ENCODE results near the gene TRAIP. TPM values are rescaled to one million over a fixed set of nuclear protein-coding genes. Genes with fewer than 3 reads are reported as not detected.
A peak's percentile ranks its signal among the peaks of the same experiment; 100 is the strongest.
"Not testable (repeated sequence)": the region's sequence is repeated elsewhere in the genome, so short reads cannot be mapped to it uniquely, and the experiment has no call there.

Gene TRAIP
- total RNA-seq, 2 donors from 2014 or later: 19.6 to 24.5 TPM

- H3K9me3 Mint-ChIP-seq: no peaks in the 10 kb centered on the region
- ATAC-seq (replicated peaks): no peak
- no peak overlapping the region for H3K4me3 Mint-ChIP-seq
- H3K27me3 Mint-ChIP-seq: peaks cover 22% of the 10 kb centered on the region
- H3K27ac Mint-ChIP-seq: no peak overlapping the region
- no peaks in the 10 kb centered on the region for H3K36me3 Mint-ChIP-seq (ENCODE audit: low read depth)
- no peaks in the 10 kb centered on the region for H3K4me1 Mint-ChIP-seq
These were observed 8.9 kb upstream of the TRAIP start for GRCh38 chr3:49865198-49865784.

- Mint-ChIP-seq H3K4me1 (no peaks in the 10 kb centered on the region), H3K27me3 (peaks cover 22% of the 10 kb centered on the region), H3K9me3 (no peaks in the 10 kb centered on the region), H3K27ac (no peak overlapping the region), H3K4me3 (no peak overlapping the region), H3K36me3 (ENCODE audit: low read depth) (no peaks in the 10 kb centered on the region)
- no peak for ATAC-seq (replicated peaks)
These were observed 8.1 kb upstream of the TRAIP start for GRCh38 chr3:49864505-49864904.

- Mint-ChIP-seq H3K27ac (no peak overlapping the region), H3K27me3 (peaks cover 9% of the 10 kb centered on the region), H3K4me3 (no peak overlapping the region), H3K4me1 (no peaks in the 10 kb centered on the region), H3K36me3 (ENCODE audit: low read depth) (no peaks in the 10 kb centered on the region), H3K9me3 (no peaks in the 10 kb centered on the region)
- no peak for ATAC-seq (replicated peaks)
These were observed 3.4 kb upstream of the TRAIP start for GRCh38 chr3:49859576-49860305.

GRCh38 chr3:49855662-49856061 is 702 bp downstream of the TRAIP start:
- Mint-ChIP-seq H3K4me1 (no peaks in the 10 kb centered on the region), H3K9me3 (no peaks in the 10 kb centered on the region), H3K36me3 (ENCODE audit: low read depth) (no peaks in the 10 kb centered on the region), H3K4me3 (peak overlapping the region; percentile 96), H3K27me3 (no peaks in the 10 kb centered on the region), H3K27ac (peak overlapping the region; percentile 87)
- no peak for ATAC-seq (replicated peaks)

- Mint-ChIP-seq H3K4me3 (no peak overlapping the region), H3K9me3 (no peaks in the 10 kb centered on the region), H3K36me3 (ENCODE audit: low read depth) (peaks cover 5% of the 10 kb centered on the region), H3K27ac (no peak overlapping the region), H3K4me1 (no peaks in the 10 kb centered on the region), H3K27me3 (no peaks in the 10 kb centered on the region)
- no peak for ATAC-seq (replicated peaks)
These were observed 10.7 kb downstream of the TRAIP start for GRCh38 chr3:49845694-49846093.

GRCh38 chr3:49844464-49845183 is 11.7 kb downstream of the TRAIP start:
- no peaks in the 10 kb centered on the region for H3K4me1 Mint-ChIP-seq
- H3K27ac Mint-ChIP-seq: no peak overlapping the region
- H3K36me3 Mint-ChIP-seq (ENCODE audit: low read depth): peaks cover 5% of the 10 kb centered on the region
- no peaks in the 10 kb centered on the region for H3K27me3 Mint-ChIP-seq
- no peaks in the 10 kb centered on the region for H3K9me3 Mint-ChIP-seq
- ATAC-seq (replicated peaks): no peak
- H3K4me3 Mint-ChIP-seq: no peak overlapping the region

- ATAC-seq (replicated peaks): no peak
- peaks cover 5% of the 10 kb centered on the region for H3K4me1 Mint-ChIP-seq
- peak overlapping the region; percentile 43 for H3K27ac Mint-ChIP-seq
These were observed 13.4 kb downstream of the TRAIP start for GRCh38 chr3:49842843-49843517.

GRCh38 chr3:49841806-49842205 is 14.6 kb downstream of the TRAIP start:
- Mint-ChIP-seq H3K4me1 (peaks cover 5% of the 10 kb centered on the region), H3K27ac (no peak overlapping the region), H3K27me3 (no peaks in the 10 kb centered on the region), H3K36me3 (ENCODE audit: low read depth) (no peaks in the 10 kb centered on the region), H3K4me3 (no peak overlapping the region), H3K9me3 (no peaks in the 10 kb centered on the region)
- ATAC-seq (replicated peaks): no peak

More at GRCh38 chr3:49842843-49843517, 13.4 kb downstream of the TRAIP start:
- peaks cover 5% of the 10 kb centered on the region for H3K36me3 Mint-ChIP-seq (ENCODE audit: low read depth)
- no peaks in the 10 kb centered on the region for H3K27me3 Mint-ChIP-seq
- no peaks in the 10 kb centered on the region for H3K9me3 Mint-ChIP-seq
- no peak overlapping the region for H3K4me3 Mint-ChIP-seq

GRCh38 chr3:49841126-49841696 is 15.2 kb downstream of the TRAIP start:
- Mint-ChIP-seq H3K27me3 (no peaks in the 10 kb centered on the region), H3K27ac (no peak overlapping the region), H3K4me3 (no peak overlapping the region), H3K36me3 (ENCODE audit: low read depth) (no peaks in the 10 kb centered on the region), H3K4me1 (peaks cover 5% of the 10 kb centered on the region), H3K9me3 (no peaks in the 10 kb centered on the region)
- ATAC-seq (replicated peaks): no peak

GRCh38 chr3:49840388-49840787 is 16.0 kb downstream of the TRAIP start:
- H3K36me3 Mint-ChIP-seq (ENCODE audit: low read depth): no peaks in the 10 kb centered on the region
- H3K4me1 Mint-ChIP-seq: peaks cover 5% of the 10 kb centered on the region
- ATAC-seq (replicated peaks): no peak
- no peak overlapping the region for H3K4me3 Mint-ChIP-seq
- no peak overlapping the region for H3K27ac Mint-ChIP-seq
- H3K9me3 Mint-ChIP-seq: no peaks in the 10 kb centered on the region
- H3K27me3 Mint-ChIP-seq: no peaks in the 10 kb centered on the region

GRCh38 chr3:49839193-49839809 is 17.1 kb downstream of the TRAIP start:
- no peaks in the 10 kb centered on the region for H3K36me3 Mint-ChIP-seq (ENCODE audit: low read depth)
- peak; percentile 85 for ATAC-seq (replicated peaks)

GRCh38 chr3:49831341-49831740 is 25.0 kb downstream of the TRAIP start:
- Mint-ChIP-seq H3K9me3 (no peaks in the 10 kb centered on the region), H3K36me3 (ENCODE audit: low read depth) (peaks cover 7% of the 10 kb centered on the region), H3K27me3 (no peaks in the 10 kb centered on the region), H3K27ac (no peak overlapping the region), H3K4me3 (no peak overlapping the region), H3K4me1 (no peaks in the 10 kb centered on the region)
- ATAC-seq (replicated peaks): no peak

More at GRCh38 chr3:49839193-49839809, 17.1 kb downstream of the TRAIP start:
- Mint-ChIP-seq H3K27ac (no peak overlapping the region), H3K4me1 (peaks cover 5% of the 10 kb centered on the region), H3K4me3 (no peak overlapping the region), H3K27me3 (no peaks in the 10 kb centered on the region), H3K9me3 (no peaks in the 10 kb centered on the region)

- no peak overlapping the region for H3K27ac Mint-ChIP-seq
- H3K4me3 Mint-ChIP-seq: no peak overlapping the region
- H3K27me3 Mint-ChIP-seq: no peaks in the 10 kb centered on the region
- H3K9me3 Mint-ChIP-seq: no peaks in the 10 kb centered on the region
- no peaks in the 10 kb centered on the region for H3K36me3 Mint-ChIP-seq (ENCODE audit: low read depth)
- H3K4me1 Mint-ChIP-seq: no peaks in the 10 kb centered on the region
- no peak for ATAC-seq (replicated peaks)
These were observed 30.3 kb downstream of the TRAIP start for GRCh38 chr3:49826016-49826415.

- not testable (repeated sequence) for H3K27ac Mint-ChIP-seq; H3K36me3 Mint-ChIP-seq (ENCODE audit: low read depth); H3K9me3 Mint-ChIP-seq; H3K4me3 Mint-ChIP-seq; ATAC-seq (replicated peaks); H3K4me1 Mint-ChIP-seq; H3K27me3 Mint-ChIP-seq
These were observed 33.2 kb downstream of the TRAIP start for GRCh38 chr3:49823131-49823530.
